Osteocyte (in vitro differentiated cells): ENCODE data around the gene SLC4A8. TPM values are rescaled to one million over a fixed set of nuclear protein-coding genes. Genes with fewer than 3 reads are reported as not detected.

ENCODE experiments used
- DNase-seq: peaks from one replicate; pipeline ENCODE4 v3.0.0; 2021; ENCODE audit warnings: mixed read lengths; ENCODE audit not compliant: unreplicated experiment; ENCODE audit errors: extremely low spot score
- H3K27ac Mint-ChIP-seq: one replicate; pipeline ENCODE4 v1.8.0; 2021; ENCODE audit warnings: mild to moderate bottlenecking, mixed read lengths; ENCODE audit not compliant: unreplicated experiment
- H3K27me3 Mint-ChIP-seq: one replicate; pipeline ENCODE4 v1.8.0; 2021; ENCODE audit warnings: mixed read lengths; ENCODE audit not compliant: unreplicated experiment
- H3K36me3 Mint-ChIP-seq: one replicate; pipeline ENCODE4 v1.8.0; 2021; ENCODE audit warnings: mixed read lengths; ENCODE audit not compliant: unreplicated experiment
- H3K4me1 Mint-ChIP-seq: one replicate; pipeline ENCODE4 v1.8.0; 2021; ENCODE audit warnings: mixed read lengths; ENCODE audit not compliant: unreplicated experiment
- H3K4me3 Mint-ChIP-seq: one replicate; pipeline ENCODE4 v1.8.0; 2021; ENCODE audit warnings: mild to moderate bottlenecking, moderate library complexity, mixed read lengths; ENCODE audit not compliant: unreplicated experiment
- H3K9me3 Mint-ChIP-seq: one replicate; pipeline ENCODE4 v1.8.0; 2021; ENCODE audit warnings: mixed read lengths; ENCODE audit not compliant: unreplicated experiment
- total RNA-seq: library from RNA; stranded (reverse); gene quantifications from 2 replicates; pipeline ENCODE4 v1.2.1, GENCODE V29; 2021
- TF ChIP-seq, protein P1 (sequence below): fragments of 200-600 bp; sonication (generic); IDR thresholded peaks from 2 replicates; pipeline ENCODE4 v1.5.0; 2021; ENCODE audit warnings: antibody characterized with exemption, mild to moderate bottlenecking, moderate library complexity

Gene SLC4A8
- total RNA-seq, 1 donor from 2014 or later: 3.6 TPM

DNA sequence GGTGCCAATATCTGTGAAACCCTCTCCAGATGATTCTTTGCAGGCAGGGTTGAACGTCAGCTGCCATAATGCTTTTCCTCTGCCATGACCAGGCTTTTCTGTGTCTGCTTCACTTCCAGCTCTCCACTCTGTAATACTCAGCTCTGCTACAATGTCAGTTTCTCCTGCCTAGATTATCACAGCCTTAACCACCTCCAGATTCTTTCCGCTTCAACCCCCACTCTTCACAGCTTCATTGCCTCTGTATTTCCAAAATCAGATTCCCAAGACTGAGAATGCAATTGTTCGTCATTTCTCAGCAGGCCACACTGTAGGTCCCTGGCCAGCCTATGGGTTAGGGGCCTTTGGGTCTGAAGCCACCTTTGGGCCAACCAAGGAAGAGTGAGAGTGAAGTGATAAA, 92.7 kb downstream of the SLC4A8 start:
- Mint-ChIP-seq H3K27ac (no peak overlapping the region), H3K4me3 (no peak overlapping the region), H3K27me3 (peaks cover 6% of the 10 kb centered on the region), H3K9me3 (no peaks in the 10 kb centered on the region), H3K4me1 (no peaks in the 10 kb centered on the region), H3K36me3 (no peaks in the 10 kb centered on the region)
- DNase-seq: no peak
- TF ChIP-seq, protein P1, sequence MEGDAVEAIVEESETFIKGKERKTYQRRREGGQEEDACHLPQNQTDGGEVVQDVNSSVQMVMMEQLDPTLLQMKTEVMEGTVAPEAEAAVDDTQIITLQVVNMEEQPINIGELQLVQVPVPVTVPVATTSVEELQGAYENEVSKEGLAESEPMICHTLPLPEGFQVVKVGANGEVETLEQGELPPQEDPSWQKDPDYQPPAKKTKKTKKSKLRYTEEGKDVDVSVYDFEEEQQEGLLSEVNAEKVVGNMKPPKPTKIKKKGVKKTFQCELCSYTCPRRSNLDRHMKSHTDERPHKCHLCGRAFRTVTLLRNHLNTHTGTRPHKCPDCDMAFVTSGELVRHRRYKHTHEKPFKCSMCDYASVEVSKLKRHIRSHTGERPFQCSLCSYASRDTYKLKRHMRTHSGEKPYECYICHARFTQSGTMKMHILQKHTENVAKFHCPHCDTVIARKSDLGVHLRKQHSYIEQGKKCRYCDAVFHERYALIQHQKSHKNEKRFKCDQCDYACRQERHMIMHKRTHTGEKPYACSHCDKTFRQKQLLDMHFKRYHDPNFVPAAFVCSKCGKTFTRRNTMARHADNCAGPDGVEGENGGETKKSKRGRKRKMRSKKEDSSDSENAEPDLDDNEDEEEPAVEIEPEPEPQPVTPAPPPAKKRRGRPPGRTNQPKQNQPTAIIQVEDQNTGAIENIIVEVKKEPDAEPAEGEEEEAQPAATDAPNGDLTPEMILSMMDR: no peak

DNA sequence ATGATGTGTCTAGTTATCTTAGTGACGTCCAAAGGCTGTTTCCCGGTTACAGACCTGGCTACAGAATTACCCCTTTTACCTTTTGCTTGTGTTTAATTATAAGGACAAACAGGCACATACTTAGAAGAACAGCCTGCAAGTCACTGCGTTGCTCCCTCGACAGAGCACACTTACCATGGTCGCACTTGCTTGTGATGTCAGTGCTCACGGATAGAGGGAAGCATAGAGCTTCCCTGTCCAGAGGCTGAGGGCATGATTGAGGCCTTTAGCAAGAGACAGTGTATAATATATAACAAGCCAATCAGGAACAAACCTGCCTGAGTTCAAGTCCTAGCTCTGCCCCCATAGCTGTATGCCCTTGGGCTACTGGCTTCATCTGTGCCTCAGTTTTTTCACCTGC, 93.2 kb downstream of the SLC4A8 start:
- H3K27ac Mint-ChIP-seq: no peak overlapping the region
- no peak for DNase-seq
- H3K4me3 Mint-ChIP-seq: no peak overlapping the region
- H3K36me3 Mint-ChIP-seq: no peaks in the 10 kb centered on the region
- peaks cover 6% of the 10 kb centered on the region for H3K27me3 Mint-ChIP-seq
- TF ChIP-seq, protein P1: no peak
- H3K4me1 Mint-ChIP-seq: no peaks in the 10 kb centered on the region
- no peaks in the 10 kb centered on the region for H3K9me3 Mint-ChIP-seq

DNA sequence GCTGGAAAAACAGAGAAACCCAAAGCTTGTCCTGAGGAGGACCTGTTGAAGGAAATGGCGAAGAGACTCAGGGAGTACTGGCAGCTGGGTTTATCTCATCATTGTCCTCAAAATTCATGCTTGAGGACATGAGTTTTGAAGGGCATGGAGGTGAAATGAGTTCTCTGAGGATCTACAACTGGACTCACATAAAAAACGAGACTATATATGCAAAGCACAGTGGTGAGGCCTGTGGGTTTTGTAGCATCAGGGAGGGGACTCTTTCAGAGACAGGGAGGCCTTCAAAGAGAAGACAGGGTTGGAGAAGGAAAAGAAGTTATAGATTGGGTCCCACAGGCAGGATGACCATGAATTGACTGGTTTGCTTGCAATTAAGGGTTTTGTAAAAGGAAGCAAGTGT, 95.1 kb downstream of the SLC4A8 start:
- TF ChIP-seq, protein P1: no peak
- H3K27me3 Mint-ChIP-seq: peaks cover 6% of the 10 kb centered on the region
- DNase-seq: no peak
- H3K27ac Mint-ChIP-seq: no peak overlapping the region
- H3K36me3 Mint-ChIP-seq: no peaks in the 10 kb centered on the region
- no peaks in the 10 kb centered on the region for H3K4me1 Mint-ChIP-seq
- no peaks in the 10 kb centered on the region for H3K9me3 Mint-ChIP-seq
- no peak overlapping the region for H3K4me3 Mint-ChIP-seq

- Mint-ChIP-seq H3K27ac (no peak overlapping the region), H3K27me3 (peaks cover 6% of the 10 kb centered on the region), H3K9me3 (no peaks in the 10 kb centered on the region), H3K4me3 (no peak overlapping the region), H3K36me3 (no peaks in the 10 kb centered on the region), H3K4me1 (no peaks in the 10 kb centered on the region)
- TF ChIP-seq, protein P1: no peak
- DNase-seq: no peak
Measured at GRCh38 chr12:51520576-51521325, 96.1 kb downstream of the SLC4A8 start.

GRCh38 chr12:51521554-51522276, 97.1 kb downstream of the SLC4A8 start:
- Mint-ChIP-seq H3K27ac (no peak overlapping the region), H3K36me3 (no peaks in the 10 kb centered on the region), H3K27me3 (peaks cover 6% of the 10 kb centered on the region), H3K9me3 (no peaks in the 10 kb centered on the region), H3K4me1 (no peaks in the 10 kb centered on the region), H3K4me3 (no peak overlapping the region)
- TF ChIP-seq, protein P1: peak; percentile 28
- no peak for DNase-seq
